Measurements from ENCODE around the gene CHN2. TPM values are rescaled to one million over a fixed set of nuclear protein-coding genes. Genes with fewer than 3 reads are reported as not detected.

Gene CHN2
- total RNA-seq, 1 experiment from 2014 or later: 18.8 TPM

DNA sequence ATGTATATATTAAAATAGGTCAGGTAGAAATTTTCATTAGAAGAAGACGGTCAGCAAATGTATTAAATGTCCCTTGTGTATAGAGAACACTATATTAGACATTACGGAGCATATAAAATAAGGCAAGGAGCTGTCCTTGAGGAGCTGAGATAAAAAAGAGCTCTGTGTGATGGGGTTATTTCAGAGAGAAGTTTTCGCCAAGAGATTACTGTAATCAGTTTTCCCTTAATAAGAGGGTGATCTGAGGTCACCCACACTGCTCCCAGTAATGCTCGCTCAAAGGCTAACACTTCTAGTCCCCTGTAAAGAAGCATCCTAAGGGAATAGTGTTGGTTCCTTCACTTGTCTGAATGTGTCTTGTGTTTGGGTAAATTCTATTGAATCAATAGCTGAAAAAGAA is 282.3 kb downstream of the CHN2 start:
- Mint-ChIP-seq H3K9me3 (ENCODE audit: unreplicated experiment) (no peaks in the 10 kb centered on the region), H3K36me3 (ENCODE audit: insufficient read depth, unreplicated experiment) (no peaks in the 10 kb centered on the region), H3K27ac (ENCODE audit: unreplicated experiment) (no peak overlapping the region), H3K27me3 (ENCODE audit: insufficient read depth, unreplicated experiment) (no peaks in the 10 kb centered on the region), H3K4me3 (ENCODE audit: unreplicated experiment) (no peak overlapping the region), H3K4me1 (ENCODE audit: low read depth, unreplicated experiment) (peaks cover 27% of the 10 kb centered on the region)
- BruUV-seq (replicated peaks): no TSS peak
- Histone ChIP-seq H3K9me3 (no peaks in the 10 kb centered on the region), H3K4me1 (peaks cover 7% of the 10 kb centered on the region), H3K36me3 (ENCODE audit: control insufficient read depth, insufficient read depth, low read length) (no peaks in the 10 kb centered on the region), H3K4me3 (ENCODE audit: low read depth, low read length) (no peak overlapping the region), H3K27me3 (replicated peaks; ENCODE audit: control insufficient read depth, insufficient read depth, low read length) (no peaks in the 10 kb centered on the region)
- TF ChIP-seq, protein P1, sequence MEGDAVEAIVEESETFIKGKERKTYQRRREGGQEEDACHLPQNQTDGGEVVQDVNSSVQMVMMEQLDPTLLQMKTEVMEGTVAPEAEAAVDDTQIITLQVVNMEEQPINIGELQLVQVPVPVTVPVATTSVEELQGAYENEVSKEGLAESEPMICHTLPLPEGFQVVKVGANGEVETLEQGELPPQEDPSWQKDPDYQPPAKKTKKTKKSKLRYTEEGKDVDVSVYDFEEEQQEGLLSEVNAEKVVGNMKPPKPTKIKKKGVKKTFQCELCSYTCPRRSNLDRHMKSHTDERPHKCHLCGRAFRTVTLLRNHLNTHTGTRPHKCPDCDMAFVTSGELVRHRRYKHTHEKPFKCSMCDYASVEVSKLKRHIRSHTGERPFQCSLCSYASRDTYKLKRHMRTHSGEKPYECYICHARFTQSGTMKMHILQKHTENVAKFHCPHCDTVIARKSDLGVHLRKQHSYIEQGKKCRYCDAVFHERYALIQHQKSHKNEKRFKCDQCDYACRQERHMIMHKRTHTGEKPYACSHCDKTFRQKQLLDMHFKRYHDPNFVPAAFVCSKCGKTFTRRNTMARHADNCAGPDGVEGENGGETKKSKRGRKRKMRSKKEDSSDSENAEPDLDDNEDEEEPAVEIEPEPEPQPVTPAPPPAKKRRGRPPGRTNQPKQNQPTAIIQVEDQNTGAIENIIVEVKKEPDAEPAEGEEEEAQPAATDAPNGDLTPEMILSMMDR (IDR thresholded peaks at IDR 0.05; ENCODE audit: insufficient read depth in 1 of 2, low read depth in 1 of 2, low read length in 1 of 2, severe bottlenecking in 1 of 2, unreplicated experiment in 1 of 2): no peak
- intact Hi-C loops (cut with micrococcal nuclease; ENCODE audit: unreplicated experiment): no loop called here
- no peak for DNase-seq
- POLR2A ChIA-PET: no interaction called here
- CTCF ChIA-PET: no interaction called here

GRCh38 chr7:29478226-29478625 is 283.7 kb downstream of the CHN2 start:
- H3K4me1 ChIP-seq: peaks cover 5% of the 10 kb centered on the region
- no peaks in the 10 kb centered on the region for H3K36me3 ChIP-seq (ENCODE audit: control insufficient read depth, insufficient read depth, low read length)
- Mint-ChIP-seq H3K4me3 (ENCODE audit: unreplicated experiment) (no peak overlapping the region), H3K9me3 (ENCODE audit: unreplicated experiment) (no peaks in the 10 kb centered on the region), H3K36me3 (ENCODE audit: insufficient read depth, unreplicated experiment) (no peaks in the 10 kb centered on the region), H3K27ac (ENCODE audit: unreplicated experiment) (no peak overlapping the region), H3K4me1 (ENCODE audit: low read depth, unreplicated experiment) (peaks cover 15% of the 10 kb centered on the region), H3K27me3 (ENCODE audit: insufficient read depth, unreplicated experiment) (no peaks in the 10 kb centered on the region)
- H3K27me3 ChIP-seq (replicated peaks; ENCODE audit: control insufficient read depth, insufficient read depth, low read length): no peaks in the 10 kb centered on the region
- H3K9me3 ChIP-seq: no peaks in the 10 kb centered on the region
- TF ChIP-seq, protein P1 (IDR thresholded peaks at IDR 0.05; ENCODE audit: insufficient read depth in 1 of 2, low read depth in 1 of 2, low read length in 1 of 2, severe bottlenecking in 1 of 2, unreplicated experiment in 1 of 2): no peak
- BruUV-seq (replicated peaks): no TSS peak
- H3K4me3 ChIP-seq (ENCODE audit: low read depth, low read length): no peak overlapping the region
- DNase-seq: no peak
- ChIA-PET CTCF (no interaction called here), POLR2A (no interaction called here)
- intact Hi-C loops (cut with micrococcal nuclease; ENCODE audit: unreplicated experiment): no loop called here

DNA sequence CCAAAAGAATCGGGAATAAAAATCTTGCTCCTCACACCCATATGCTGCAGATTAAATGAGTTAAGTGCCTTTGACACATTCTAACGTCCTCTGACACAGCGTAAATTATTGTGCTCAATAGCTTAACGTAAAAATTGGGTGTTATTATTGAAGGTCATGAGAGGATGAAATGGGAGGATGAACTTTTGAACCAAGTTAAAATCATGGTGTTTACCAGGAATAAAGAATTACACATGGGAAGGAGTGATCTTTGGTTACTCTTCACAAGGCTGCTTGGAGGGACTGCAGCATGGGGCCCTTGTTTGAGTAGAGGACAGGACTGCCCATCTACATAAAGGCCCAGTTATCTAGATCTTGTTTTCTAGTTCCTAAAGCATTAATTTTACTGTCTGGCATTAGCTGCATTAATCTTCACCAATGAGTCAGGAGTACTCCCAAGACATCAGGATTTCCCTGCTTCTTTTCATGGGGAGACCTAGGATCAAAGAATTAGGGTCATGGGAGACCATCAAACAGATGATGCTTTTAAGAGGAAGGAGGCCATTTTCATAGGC is 284.2 kb downstream of the CHN2 start:
- no peak overlapping the region for H3K4me3 ChIP-seq (ENCODE audit: low read depth, low read length)
- CTCF ChIA-PET: no interaction called here
- H3K27ac Mint-ChIP-seq (ENCODE audit: unreplicated experiment): no peak overlapping the region
- no peak overlapping the region for H3K4me3 Mint-ChIP-seq (ENCODE audit: unreplicated experiment)
- no peaks in the 10 kb centered on the region for H3K9me3 Mint-ChIP-seq (ENCODE audit: unreplicated experiment)
- no TSS peak for BruUV-seq (replicated peaks)
- no peaks in the 10 kb centered on the region for H3K36me3 ChIP-seq (ENCODE audit: control insufficient read depth, insufficient read depth, low read length)
- TF ChIP-seq, protein P1 (IDR thresholded peaks at IDR 0.05; ENCODE audit: insufficient read depth in 1 of 2, low read depth in 1 of 2, low read length in 1 of 2, severe bottlenecking in 1 of 2, unreplicated experiment in 1 of 2): no peak
- H3K4me1 Mint-ChIP-seq (ENCODE audit: low read depth, unreplicated experiment): peaks cover 15% of the 10 kb centered on the region
- H3K9me3 ChIP-seq: no peaks in the 10 kb centered on the region
- no peaks in the 10 kb centered on the region for H3K27me3 Mint-ChIP-seq (ENCODE audit: insufficient read depth, unreplicated experiment)
- no peak for DNase-seq
- H3K36me3 Mint-ChIP-seq (ENCODE audit: insufficient read depth, unreplicated experiment): no peaks in the 10 kb centered on the region
- no peaks in the 10 kb centered on the region for H3K27me3 ChIP-seq (replicated peaks; ENCODE audit: control insufficient read depth, insufficient read depth, low read length)
- intact Hi-C loops (cut with micrococcal nuclease; ENCODE audit: unreplicated experiment): no loop called here
- POLR2A ChIA-PET: no interaction called here
- peaks cover 6% of the 10 kb centered on the region for H3K4me1 ChIP-seq

Measured in Caco-2 (cell line).